WI38 (cell line): ENCODE measurements around the gene LOXL1.
"Not testable (repeated sequence)": the region's sequence is repeated elsewhere in the genome, so short reads cannot be mapped to it uniquely, and the experiment has no call there.

Experiments used
- H3K4me3 ChIP-seq: 2 replicates; pipeline ENCODE4 v1.5.1; 2011; ENCODE audit warnings: low read depth, mild to moderate bottlenecking, control low read depth, low read length
- TF ChIP-seq, protein P1 (sequence below): IDR thresholded peaks from 2 replicates; pipeline ENCODE4 v1.5.1; 2012; ENCODE audit warnings: low read depth, mild to moderate bottlenecking, control low read depth, low read length

Gene LOXL1

DNA sequence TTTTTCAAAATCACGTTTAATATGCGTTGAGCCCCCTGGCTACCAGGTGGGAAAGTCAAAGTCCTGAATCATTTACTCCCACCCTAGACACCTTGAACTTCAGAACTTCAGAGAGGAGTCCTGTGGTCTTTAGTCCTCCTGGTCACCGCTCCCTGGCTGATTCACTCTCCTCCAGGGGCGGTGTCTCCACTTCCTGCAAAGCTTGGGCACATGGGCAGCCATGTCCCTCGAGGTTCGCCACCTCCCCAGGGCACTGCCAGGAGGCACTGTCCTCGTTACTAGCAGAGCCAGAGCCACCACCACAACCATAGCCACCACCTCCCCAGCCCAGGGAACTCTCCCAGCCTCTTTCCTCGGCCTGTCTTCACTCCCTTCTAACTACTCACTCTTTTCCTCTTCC is 31.0 kb downstream of the LOXL1 start:
- H3K4me3 ChIP-seq = no peak overlapping the region
- TF ChIP-seq, protein P1, sequence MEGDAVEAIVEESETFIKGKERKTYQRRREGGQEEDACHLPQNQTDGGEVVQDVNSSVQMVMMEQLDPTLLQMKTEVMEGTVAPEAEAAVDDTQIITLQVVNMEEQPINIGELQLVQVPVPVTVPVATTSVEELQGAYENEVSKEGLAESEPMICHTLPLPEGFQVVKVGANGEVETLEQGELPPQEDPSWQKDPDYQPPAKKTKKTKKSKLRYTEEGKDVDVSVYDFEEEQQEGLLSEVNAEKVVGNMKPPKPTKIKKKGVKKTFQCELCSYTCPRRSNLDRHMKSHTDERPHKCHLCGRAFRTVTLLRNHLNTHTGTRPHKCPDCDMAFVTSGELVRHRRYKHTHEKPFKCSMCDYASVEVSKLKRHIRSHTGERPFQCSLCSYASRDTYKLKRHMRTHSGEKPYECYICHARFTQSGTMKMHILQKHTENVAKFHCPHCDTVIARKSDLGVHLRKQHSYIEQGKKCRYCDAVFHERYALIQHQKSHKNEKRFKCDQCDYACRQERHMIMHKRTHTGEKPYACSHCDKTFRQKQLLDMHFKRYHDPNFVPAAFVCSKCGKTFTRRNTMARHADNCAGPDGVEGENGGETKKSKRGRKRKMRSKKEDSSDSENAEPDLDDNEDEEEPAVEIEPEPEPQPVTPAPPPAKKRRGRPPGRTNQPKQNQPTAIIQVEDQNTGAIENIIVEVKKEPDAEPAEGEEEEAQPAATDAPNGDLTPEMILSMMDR = no peak

GRCh38 chr15:73957785-73958184 is 31.5 kb downstream of the LOXL1 start:
- H3K4me3 ChIP-seq = no peak overlapping the region
- TF ChIP-seq, protein P1 = no peak

DNA sequence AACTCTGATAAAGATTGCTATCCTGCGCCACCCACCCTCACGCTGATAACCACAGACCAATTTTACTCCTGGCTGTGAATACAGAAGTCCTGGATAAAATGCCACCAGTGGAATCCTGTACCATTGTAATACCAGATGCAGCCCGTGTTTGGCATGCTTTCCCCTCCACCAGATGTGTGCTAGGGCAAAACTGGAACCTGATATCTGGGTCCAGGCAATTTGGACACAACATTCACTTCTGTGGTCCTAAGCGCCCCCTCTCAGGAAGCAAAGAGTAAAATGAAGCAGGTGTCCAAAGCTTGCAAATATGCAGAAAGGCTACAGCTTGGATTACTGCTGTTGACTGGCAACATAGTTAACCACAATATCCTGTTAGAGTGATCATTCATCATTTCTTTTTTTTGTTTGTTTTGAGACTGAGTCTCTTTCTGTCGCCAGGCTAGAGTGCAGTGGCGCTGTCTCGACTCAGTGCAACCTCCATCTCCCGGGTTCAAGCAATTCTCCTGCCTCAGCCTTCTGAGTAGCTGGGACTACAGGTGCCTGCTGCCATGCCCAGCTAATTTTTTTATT is 32.8 kb downstream of the LOXL1 start:
- TF ChIP-seq, protein P1 = no peak
- no peak overlapping the region for H3K4me3 ChIP-seq

GRCh38 chr15:73959801-73960200 is 33.5 kb downstream of the LOXL1 start:
- no peak overlapping the region for H3K4me3 ChIP-seq
- TF ChIP-seq, protein P1 = no peak

DNA sequence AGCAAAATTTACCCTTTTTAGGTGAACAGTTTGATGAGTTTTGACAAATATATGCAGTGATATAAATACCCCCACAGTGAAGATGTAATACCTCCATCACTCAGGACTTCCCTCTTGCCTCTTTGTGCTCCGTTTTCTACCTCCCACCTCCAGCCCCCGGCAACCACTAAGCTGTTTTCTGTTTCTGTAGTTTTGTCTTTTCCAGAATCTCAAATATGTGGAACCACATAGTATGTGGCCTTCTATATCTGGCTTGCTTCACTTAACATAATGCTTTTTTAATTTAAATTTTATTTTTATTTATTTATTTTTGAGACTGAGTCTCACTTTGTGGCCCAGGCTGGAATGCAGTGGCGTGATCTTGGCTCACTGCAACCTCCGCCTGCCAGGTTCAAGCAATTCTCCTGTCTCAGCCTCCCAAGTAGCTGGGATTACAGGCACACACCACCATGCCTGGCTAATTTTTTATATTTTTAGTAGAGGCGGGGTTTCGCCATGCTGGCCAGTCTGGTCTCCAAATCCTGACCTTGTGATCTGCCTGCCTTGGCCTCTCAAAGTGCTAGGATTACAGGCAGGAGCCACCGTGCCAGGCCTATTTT is 34.3 kb downstream of the LOXL1 start:
- H3K4me3 ChIP-seq = not testable (repeated sequence)

- TF ChIP-seq, protein P1 = no peak
- no peak overlapping the region for H3K4me3 ChIP-seq
Measured at GRCh38 chr15:73962433-73962832, 36.2 kb downstream of the LOXL1 start.

DNA sequence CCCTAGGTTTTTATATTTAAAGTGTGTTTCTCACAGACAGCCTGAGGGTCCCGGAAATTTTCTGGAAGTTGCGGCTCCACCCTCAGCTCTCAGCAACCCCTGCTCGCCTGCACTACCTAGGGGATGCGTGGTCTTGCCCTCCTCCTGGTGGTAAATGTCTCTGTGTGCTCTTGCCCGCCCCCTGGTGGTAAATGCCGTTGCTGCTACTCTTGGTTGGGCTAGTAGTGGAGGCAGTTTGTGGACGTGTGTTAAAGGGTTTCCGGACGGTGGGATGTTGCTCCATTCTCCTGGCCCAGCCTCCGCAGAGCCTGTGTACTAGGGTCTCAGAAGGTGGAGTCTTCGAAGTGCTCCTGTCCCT is 38.5 kb downstream of the LOXL1 start:
- TF ChIP-seq, protein P1 = peak; percentile 95
- H3K4me3 ChIP-seq = no peak overlapping the region
